Type B pancreatic cell (in vitro differentiated cells): ENCODE measurements around the gene SCGB3A2. TPM values are rescaled to one million over a fixed set of nuclear protein-coding genes. Genes with fewer than 3 reads are reported as not detected.

Experiments
- DNase-seq: peaks from one replicate; pipeline ENCODE4 v3.0.0; 2021; ENCODE audit warnings: mixed read lengths; ENCODE audit not compliant: unreplicated experiment; ENCODE audit errors: extremely low spot score
- H3K27ac Mint-ChIP-seq: 2 replicates; pipeline ENCODE4 v1.8.0; 2021; ENCODE audit warnings: mild to moderate bottlenecking, mixed read lengths
- H3K27me3 Mint-ChIP-seq: 2 replicates; pipeline ENCODE4 v1.8.0; 2021; ENCODE audit warnings: mixed read lengths
- H3K36me3 Mint-ChIP-seq: 2 replicates; pipeline ENCODE4 v1.8.0; 2021; ENCODE audit warnings: mixed read lengths
- H3K4me1 Mint-ChIP-seq: one replicate; pipeline ENCODE4 v1.8.0; 2021; ENCODE audit warnings: mixed read lengths; ENCODE audit not compliant: unreplicated experiment
- H3K4me3 Mint-ChIP-seq: 2 replicates; pipeline ENCODE4 v1.8.0; 2021; ENCODE audit warnings: mild to moderate bottlenecking, mixed read lengths
- H3K9me3 Mint-ChIP-seq: 2 replicates; pipeline ENCODE4 v1.8.0; 2021; ENCODE audit warnings: mixed read lengths
- total RNA-seq: library from RNA; stranded (reverse); gene quantifications from 2 replicates; pipeline ENCODE4 v1.2.1, GENCODE V29; 2021; ENCODE audit warnings: low replicate concordance
- TF ChIP-seq, protein P1 (sequence below): fragments of 200-600 bp; sonication (generic); conservative IDR thresholded peaks from 2 replicates; pipeline ENCODE4 v1.5.0; 2021; ENCODE audit warnings: antibody characterized with exemption, mild to moderate bottlenecking

Gene SCGB3A2
- total RNA-seq, 1 donor from 2014 or later = not detected

DNA sequence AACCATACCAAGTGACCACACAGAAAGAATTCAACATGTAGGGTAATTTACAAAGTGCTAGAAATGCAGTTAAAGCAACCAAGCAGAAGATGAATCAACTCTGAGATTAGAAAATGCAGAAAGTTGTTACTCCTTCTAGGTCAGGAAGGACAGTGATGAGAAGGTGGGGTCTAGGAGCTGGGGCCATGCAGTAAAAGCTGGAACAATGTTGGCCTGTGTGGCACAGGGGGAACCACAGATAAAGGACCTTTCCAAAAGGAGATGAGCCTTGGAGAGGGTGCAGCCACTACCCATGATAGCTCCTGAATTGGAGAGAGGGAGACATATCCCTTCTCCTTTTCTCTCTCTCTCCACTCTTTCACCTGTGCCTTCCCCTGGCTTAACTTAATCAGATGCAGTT lies 2.4 kb upstream of the SCGB3A2 start:
- H3K36me3 Mint-ChIP-seq = no peaks in the 10 kb centered on the region
- TF ChIP-seq, protein P1, sequence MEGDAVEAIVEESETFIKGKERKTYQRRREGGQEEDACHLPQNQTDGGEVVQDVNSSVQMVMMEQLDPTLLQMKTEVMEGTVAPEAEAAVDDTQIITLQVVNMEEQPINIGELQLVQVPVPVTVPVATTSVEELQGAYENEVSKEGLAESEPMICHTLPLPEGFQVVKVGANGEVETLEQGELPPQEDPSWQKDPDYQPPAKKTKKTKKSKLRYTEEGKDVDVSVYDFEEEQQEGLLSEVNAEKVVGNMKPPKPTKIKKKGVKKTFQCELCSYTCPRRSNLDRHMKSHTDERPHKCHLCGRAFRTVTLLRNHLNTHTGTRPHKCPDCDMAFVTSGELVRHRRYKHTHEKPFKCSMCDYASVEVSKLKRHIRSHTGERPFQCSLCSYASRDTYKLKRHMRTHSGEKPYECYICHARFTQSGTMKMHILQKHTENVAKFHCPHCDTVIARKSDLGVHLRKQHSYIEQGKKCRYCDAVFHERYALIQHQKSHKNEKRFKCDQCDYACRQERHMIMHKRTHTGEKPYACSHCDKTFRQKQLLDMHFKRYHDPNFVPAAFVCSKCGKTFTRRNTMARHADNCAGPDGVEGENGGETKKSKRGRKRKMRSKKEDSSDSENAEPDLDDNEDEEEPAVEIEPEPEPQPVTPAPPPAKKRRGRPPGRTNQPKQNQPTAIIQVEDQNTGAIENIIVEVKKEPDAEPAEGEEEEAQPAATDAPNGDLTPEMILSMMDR = no peak
- H3K27me3 Mint-ChIP-seq = peaks cover 63% of the 10 kb centered on the region
- no peak for DNase-seq
- H3K4me3 Mint-ChIP-seq = no peak overlapping the region
- H3K27ac Mint-ChIP-seq = no peak overlapping the region
- no peaks in the 10 kb centered on the region for H3K4me1 Mint-ChIP-seq
- peaks cover 4% of the 10 kb centered on the region for H3K9me3 Mint-ChIP-seq

DNA sequence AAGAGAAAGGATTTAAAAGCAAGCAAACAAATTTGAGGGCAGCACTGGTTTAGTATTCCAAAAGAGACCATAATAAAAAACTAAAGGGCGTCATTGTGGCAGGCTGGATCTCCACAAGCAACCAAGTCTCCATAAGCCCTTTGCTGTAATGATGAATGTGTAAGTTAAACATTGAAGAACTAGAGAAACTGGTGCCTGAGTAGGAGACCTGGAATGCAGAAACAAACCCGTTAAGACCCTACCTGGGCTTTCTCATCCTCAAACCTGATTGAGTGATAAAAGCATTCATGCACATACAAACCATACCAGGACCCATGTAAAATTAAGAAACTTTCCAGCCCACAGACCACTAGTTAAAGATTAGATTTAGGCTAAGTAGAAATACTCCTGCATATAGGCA lies 1.9 kb upstream of the SCGB3A2 start:
- Mint-ChIP-seq H3K4me1 (no peaks in the 10 kb centered on the region), H3K27ac (no peak overlapping the region), H3K27me3 (peaks cover 59% of the 10 kb centered on the region), H3K9me3 (peaks cover 4% of the 10 kb centered on the region), H3K4me3 (no peak overlapping the region), H3K36me3 (no peaks in the 10 kb centered on the region)
- TF ChIP-seq, protein P1 = no peak
- DNase-seq = no peak

DNA sequence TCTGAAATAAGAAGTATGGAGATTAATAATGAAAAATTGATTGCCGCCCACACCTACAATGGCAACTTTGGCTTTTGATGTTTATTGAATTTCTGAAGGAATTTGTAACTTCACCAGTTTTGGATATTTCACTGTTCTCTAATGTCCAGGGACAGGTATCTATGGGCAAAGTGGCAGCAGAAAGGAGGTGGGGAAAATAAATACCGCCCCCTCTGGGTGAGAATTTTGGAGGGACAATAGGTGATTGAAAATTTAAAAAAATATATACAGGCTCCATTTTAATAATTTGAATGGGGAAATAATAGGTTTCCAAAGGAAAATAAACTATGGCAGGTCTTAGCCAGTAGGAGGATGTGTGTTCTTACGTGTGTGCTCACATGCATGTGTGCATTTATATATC lies 1.3 kb downstream of the SCGB3A2 start:
- Mint-ChIP-seq H3K4me3 (no peak overlapping the region), H3K27me3 (peaks cover 27% of the 10 kb centered on the region), H3K9me3 (peaks cover under 1% of the 10 kb centered on the region), H3K36me3 (no peaks in the 10 kb centered on the region), H3K27ac (no peak overlapping the region), H3K4me1 (no peaks in the 10 kb centered on the region)
- DNase-seq = no peak
- TF ChIP-seq, protein P1 = no peak

DNA sequence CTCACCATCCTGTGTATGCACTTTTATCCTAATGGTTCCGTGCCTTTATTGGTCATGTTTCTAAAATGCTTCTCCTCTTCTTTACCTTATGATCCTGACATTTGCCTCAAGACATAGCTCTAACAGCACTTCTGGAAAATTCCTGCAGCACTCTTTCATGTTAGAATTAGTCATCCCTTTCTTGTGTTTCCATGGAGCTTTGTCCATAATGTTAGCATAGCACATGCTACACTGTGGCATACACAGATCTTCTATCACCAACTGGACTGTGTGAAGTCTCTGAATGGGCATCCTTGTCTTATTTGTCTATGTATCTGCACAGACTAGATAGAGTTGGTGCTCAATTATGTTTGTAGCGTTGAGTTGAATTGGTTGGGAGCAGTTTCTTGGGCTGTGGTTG lies 2.0 kb downstream of the SCGB3A2 start:
- TF ChIP-seq, protein P1 = no peak
- Mint-ChIP-seq H3K9me3 (no peaks in the 10 kb centered on the region), H3K4me1 (no peaks in the 10 kb centered on the region), H3K27me3 (peaks cover 24% of the 10 kb centered on the region), H3K27ac (no peak overlapping the region), H3K4me3 (no peak overlapping the region), H3K36me3 (no peaks in the 10 kb centered on the region)
- no peak for DNase-seq

DNA sequence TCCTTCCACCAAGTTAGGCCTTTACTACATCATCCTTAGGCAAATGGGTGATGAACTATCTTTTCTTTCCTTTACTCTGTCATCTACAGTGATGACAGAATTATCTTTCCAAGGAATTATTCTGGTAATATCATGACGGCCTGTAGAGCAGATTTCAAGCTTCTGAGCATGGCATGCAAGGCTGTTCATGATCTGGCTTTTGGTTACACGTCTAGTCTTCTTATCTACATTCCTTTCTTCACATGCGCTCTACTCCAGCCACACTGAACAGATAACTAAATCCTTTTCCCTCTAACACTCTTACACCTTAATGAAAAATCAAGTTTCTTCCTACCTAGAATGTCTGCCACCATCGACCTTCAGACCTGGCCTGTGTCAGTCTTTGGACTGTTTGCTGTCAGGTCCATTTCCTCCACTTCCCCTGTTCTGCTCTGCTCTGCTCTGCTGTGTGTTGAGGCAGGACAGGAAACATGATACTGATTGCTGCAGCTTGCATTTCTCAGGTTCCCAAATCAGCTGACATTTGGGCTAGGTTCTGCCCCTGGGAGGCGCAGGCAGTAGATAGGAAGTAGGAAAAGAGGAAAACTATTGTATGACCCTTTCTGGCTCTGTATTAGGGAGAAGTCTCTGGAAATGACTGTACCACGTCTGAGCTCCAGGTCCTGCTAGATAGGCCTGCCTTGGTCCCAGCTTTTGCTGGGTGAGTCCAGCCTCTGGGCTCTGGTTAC lies 4.2 kb downstream of the SCGB3A2 start:
- no peak overlapping the region for H3K4me3 Mint-ChIP-seq
- no peak overlapping the region for H3K27ac Mint-ChIP-seq
- no peaks in the 10 kb centered on the region for H3K9me3 Mint-ChIP-seq
- TF ChIP-seq, protein P1 = no peak
- no peak for DNase-seq
- H3K27me3 Mint-ChIP-seq = peaks cover 10% of the 10 kb centered on the region
- no peaks in the 10 kb centered on the region for H3K36me3 Mint-ChIP-seq
- no peaks in the 10 kb centered on the region for H3K4me1 Mint-ChIP-seq
